Glutamatergic neuron (in vitro differentiated cells): Measurements from ENCODE around the gene PTGER4. TPM values are rescaled to one million over a fixed set of nuclear protein-coding genes. Genes with fewer than 3 reads are reported as not detected.
"Not testable (repeated sequence)": the region's sequence is repeated elsewhere in the genome, so short reads cannot be mapped to it uniquely, and the experiment has no call there.

Source experiments
- DNase-seq: peaks from one replicate; pipeline ENCODE4 v3.0.0; 2022
- H3K27ac Mint-ChIP-seq: one replicate; pipeline ENCODE4 v1.8.0; 2020; ENCODE audit warnings: mild to moderate bottlenecking, mixed read lengths, inconsistent platforms; ENCODE audit not compliant: unreplicated experiment
- H3K27me3 Mint-ChIP-seq: one replicate; pipeline ENCODE4 v1.8.0; 2020; ENCODE audit warnings: mild to moderate bottlenecking, moderate library complexity, mixed read lengths, inconsistent platforms; ENCODE audit not compliant: unreplicated experiment
- H3K36me3 Mint-ChIP-seq: one replicate; pipeline ENCODE4 v1.8.0; 2020; ENCODE audit warnings: mild to moderate bottlenecking, mixed read lengths, inconsistent platforms; ENCODE audit not compliant: unreplicated experiment
- H3K4me1 Mint-ChIP-seq: one replicate; pipeline ENCODE4 v1.8.0; 2020; ENCODE audit warnings: mild to moderate bottlenecking, low read depth, mixed read lengths, inconsistent platforms; ENCODE audit not compliant: unreplicated experiment
- H3K4me3 Mint-ChIP-seq: one replicate; pipeline ENCODE4 v1.8.0; 2020; ENCODE audit warnings: mild to moderate bottlenecking, mixed read lengths, inconsistent platforms; ENCODE audit not compliant: unreplicated experiment
- H3K9me3 Mint-ChIP-seq: one replicate; pipeline ENCODE4 v1.8.0; 2020; ENCODE audit warnings: mild to moderate bottlenecking, moderate library complexity, mixed read lengths, inconsistent platforms; ENCODE audit not compliant: unreplicated experiment
- total RNA-seq: library from RNA; stranded (reverse); fragmentation: NEBNext Ultra II Directional; extraction: Animal tissue kit (Norgen Biotek cat#: 25700); gene quantifications from one replicate; pipeline ENCODE4 v1.2.1, GENCODE V29; 2021; ENCODE audit not compliant: unreplicated experiment
- TF ChIP-seq, protein P1 (sequence below): fragments of 200-600 bp; sonication (generic); IDR thresholded peaks from one replicate; pipeline ENCODE4 v1.5.0; 2021; ENCODE audit not compliant: partially characterized antibody, unreplicated experiment

PTGER4 gene
- total RNA-seq, 1 donor from 2014 or later: not detected

DNA sequence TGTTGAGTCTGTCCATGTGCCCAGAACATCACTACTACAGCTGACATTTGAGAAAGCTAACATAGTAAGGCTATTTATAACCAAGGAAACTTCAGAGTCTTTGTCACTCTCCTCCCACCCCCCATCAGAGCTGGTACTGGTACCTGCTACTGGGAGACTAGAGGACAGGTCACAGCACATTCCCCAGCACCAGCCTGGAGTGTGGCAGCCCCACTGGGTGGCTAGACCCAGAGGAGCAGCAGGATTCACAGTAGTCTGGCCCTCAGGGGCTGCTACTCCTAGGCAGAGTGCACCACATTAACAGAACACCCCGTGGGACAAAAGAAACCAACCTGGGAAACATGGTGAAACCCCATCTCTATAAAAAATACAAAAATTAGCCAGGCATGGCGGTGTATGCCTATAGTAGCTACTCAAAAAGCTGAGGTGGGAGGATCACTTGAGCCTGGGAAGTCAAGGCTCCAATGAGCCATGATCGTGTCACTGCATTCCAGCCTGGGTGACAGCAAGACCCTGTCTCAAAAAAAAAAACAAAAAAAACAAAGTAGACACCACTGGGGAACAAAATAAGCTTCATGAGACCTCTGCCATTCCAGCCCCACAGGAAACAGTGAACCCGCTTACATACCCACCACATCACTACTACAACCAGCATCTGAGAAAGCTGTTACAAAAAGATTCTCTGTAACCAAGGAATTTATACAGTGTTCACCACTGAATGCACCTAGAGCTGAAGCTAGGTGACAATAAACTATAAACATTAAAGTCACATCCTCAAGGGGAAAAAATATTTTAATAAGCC lies 26.3 kb upstream of the PTGER4 start:
- Mint-ChIP-seq H3K4me1 (no peaks in the 10 kb centered on the region), H3K9me3 (no peaks in the 10 kb centered on the region), H3K27ac (no peak overlapping the region), H3K36me3 (no peaks in the 10 kb centered on the region), H3K4me3 (no peak overlapping the region), H3K27me3 (no peaks in the 10 kb centered on the region)
- TF ChIP-seq, protein P1, sequence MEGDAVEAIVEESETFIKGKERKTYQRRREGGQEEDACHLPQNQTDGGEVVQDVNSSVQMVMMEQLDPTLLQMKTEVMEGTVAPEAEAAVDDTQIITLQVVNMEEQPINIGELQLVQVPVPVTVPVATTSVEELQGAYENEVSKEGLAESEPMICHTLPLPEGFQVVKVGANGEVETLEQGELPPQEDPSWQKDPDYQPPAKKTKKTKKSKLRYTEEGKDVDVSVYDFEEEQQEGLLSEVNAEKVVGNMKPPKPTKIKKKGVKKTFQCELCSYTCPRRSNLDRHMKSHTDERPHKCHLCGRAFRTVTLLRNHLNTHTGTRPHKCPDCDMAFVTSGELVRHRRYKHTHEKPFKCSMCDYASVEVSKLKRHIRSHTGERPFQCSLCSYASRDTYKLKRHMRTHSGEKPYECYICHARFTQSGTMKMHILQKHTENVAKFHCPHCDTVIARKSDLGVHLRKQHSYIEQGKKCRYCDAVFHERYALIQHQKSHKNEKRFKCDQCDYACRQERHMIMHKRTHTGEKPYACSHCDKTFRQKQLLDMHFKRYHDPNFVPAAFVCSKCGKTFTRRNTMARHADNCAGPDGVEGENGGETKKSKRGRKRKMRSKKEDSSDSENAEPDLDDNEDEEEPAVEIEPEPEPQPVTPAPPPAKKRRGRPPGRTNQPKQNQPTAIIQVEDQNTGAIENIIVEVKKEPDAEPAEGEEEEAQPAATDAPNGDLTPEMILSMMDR: no peak
- no peak for DNase-seq

DNA sequence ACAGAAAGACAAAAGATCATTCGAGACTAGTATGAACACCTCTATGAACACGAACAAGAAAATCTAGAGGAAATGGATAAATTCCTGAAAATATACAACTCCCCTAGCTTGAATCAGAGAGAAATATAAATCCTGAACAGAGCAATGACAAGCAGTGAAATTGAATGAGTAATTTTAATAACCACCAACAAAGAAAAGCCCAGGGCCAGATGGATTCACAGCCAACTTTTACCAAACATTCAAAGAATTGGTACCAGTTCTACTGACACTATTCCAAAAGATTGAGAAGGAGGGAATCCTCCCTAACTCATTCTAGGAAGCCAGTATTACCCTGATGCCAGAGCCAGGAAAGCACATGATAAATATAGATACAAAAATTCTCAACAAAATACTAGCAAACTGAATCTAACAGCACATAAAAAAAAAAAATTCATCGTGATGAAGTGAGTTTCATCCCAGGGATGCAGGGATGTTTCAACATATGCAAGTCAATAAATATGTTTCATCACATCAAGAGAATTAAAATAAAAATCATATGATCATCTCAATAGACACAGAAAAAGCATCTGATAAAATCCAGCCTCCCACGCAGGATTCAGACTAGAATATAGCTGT lies 25.2 kb upstream of the PTGER4 start:
- Mint-ChIP-seq H3K27ac (no peak overlapping the region), H3K4me1 (no peaks in the 10 kb centered on the region), H3K4me3 (no peak overlapping the region), H3K27me3 (no peaks in the 10 kb centered on the region), H3K9me3 (no peaks in the 10 kb centered on the region), H3K36me3 (no peaks in the 10 kb centered on the region)
- no peak for DNase-seq
- TF ChIP-seq, protein P1: no peak

DNA sequence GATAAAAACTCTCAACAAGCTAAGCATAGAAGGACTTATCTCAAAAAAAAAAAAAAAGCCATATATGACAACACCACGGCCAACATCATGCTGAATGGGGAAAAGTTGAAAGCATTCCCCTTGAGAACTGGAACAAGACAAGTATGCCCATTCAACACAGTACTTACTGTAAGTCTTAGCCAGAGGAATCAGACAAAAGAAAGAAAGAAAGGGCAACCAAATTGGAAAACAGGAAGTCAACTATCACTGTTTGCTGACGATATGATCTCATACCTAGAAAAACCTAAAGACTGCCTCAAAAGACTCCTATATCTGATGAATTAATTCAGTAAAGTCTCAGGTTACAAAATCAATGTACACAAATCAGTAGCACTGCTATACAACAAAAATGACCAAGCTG lies 24.6 kb upstream of the PTGER4 start:
- Mint-ChIP-seq H3K4me1 (no peaks in the 10 kb centered on the region), H3K27me3 (no peaks in the 10 kb centered on the region), H3K27ac (no peak overlapping the region), H3K9me3 (no peaks in the 10 kb centered on the region), H3K36me3 (no peaks in the 10 kb centered on the region), H3K4me3 (no peak overlapping the region)
- TF ChIP-seq, protein P1: no peak
- DNase-seq: no peak

DNA sequence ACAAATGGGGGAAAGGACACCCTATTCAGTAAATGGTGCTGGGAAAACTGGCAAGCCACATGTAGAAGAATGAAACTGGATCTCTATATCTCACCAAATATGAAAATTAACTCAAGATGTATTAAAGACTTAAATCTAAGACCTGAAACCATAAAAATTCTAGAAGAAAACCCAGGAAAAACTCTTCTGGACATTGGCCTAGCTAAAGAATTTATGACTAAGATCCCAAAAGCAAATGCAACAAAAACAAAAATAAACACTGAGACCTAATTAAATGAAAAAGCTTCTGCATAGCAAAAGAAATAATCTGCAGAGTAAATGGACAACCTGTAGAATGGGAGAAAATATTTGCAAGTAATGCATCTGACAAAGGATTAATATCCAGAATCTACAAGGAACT lies 23.6 kb upstream of the PTGER4 start:
- H3K27me3 Mint-ChIP-seq, DNase-seq, H3K9me3 Mint-ChIP-seq, H3K36me3 Mint-ChIP-seq, H3K4me1 Mint-ChIP-seq, H3K27ac Mint-ChIP-seq, H3K4me3 Mint-ChIP-seq: not testable (repeated sequence)

DNA sequence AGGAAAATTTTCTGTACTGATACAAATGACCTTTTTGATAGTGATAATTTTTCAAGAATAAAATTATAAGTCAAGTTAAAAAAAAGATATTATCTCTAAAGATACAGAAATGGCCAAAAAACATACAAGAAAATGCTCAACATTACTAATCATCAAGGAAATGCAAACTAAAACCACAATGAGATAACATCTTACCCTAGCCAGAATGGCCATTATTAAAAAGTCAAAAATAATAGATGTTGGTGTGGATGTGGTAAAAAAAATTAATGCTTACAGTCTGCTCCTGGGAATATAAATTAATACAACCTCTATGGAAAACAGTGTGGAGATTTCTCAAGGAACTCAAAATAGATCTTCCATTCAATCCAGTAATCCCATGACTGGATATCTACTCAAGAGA lies 22.9 kb upstream of the PTGER4 start:
- no peaks in the 10 kb centered on the region for H3K9me3 Mint-ChIP-seq
- no peak overlapping the region for H3K4me3 Mint-ChIP-seq
- no peak overlapping the region for H3K27ac Mint-ChIP-seq
- H3K27me3 Mint-ChIP-seq: no peaks in the 10 kb centered on the region
- H3K4me1 Mint-ChIP-seq: no peaks in the 10 kb centered on the region
- H3K36me3 Mint-ChIP-seq: no peaks in the 10 kb centered on the region
- no peak for DNase-seq
- TF ChIP-seq, protein P1: no peak
